Measurements from ENCODE around the gene LAIR2.
A peak's percentile ranks its signal among the peaks of the same experiment; 100 is the strongest.

The LAIR2 gene

GRCh38 chr19:54554006-54554405 is 51.4 kb downstream of the LAIR2 start:
- H3K27ac ChIP-seq, result no peak overlapping the region
- H3K4me2 ChIP-seq, result no peak overlapping the region
- H3K4me3 ChIP-seq, result no peak overlapping the region
- peaks cover 46% of the 10 kb centered on the region for H3K4me1 ChIP-seq
- H3K27me3 ChIP-seq, result no peaks in the 10 kb centered on the region
- H4K20me1 ChIP-seq, result no peaks in the 10 kb centered on the region
- no peaks in the 10 kb centered on the region for H3K36me3 ChIP-seq
- no peaks in the 10 kb centered on the region for H3K9me3 ChIP-seq
- H3K9ac ChIP-seq, result no peak overlapping the region
- TF ChIP-seq Cebpa-rat (IDR thresholded peaks at IDR 0.05), result no peak

GRCh38 chr19:54554896-54555295 is 52.3 kb downstream of the LAIR2 start:
- peak overlapping the region; percentile 1; the same call in 1 of the 2 replicates for H3K4me2 ChIP-seq
- no peak for TF ChIP-seq Cebpa-rat (IDR thresholded peaks at IDR 0.05)
- no peaks in the 10 kb centered on the region for H3K36me3 ChIP-seq
- H3K9ac ChIP-seq, result no peak overlapping the region
- no peak overlapping the region for H3K27ac ChIP-seq
- peaks cover 41% of the 10 kb centered on the region for H3K4me1 ChIP-seq
- H3K27me3 ChIP-seq, result no peaks in the 10 kb centered on the region
- no peaks in the 10 kb centered on the region for H4K20me1 ChIP-seq
- no peaks in the 10 kb centered on the region for H3K9me3 ChIP-seq
- H3K4me3 ChIP-seq, result no peak overlapping the region

GRCh38 chr19:54556194-54556593 is 53.6 kb downstream of the LAIR2 start:
- Histone ChIP-seq H3K4me1 (peaks cover 29% of the 10 kb centered on the region), H3K4me3 (no peak overlapping the region), H3K27me3 (no peaks in the 10 kb centered on the region), H3K36me3 (no peaks in the 10 kb centered on the region), H3K27ac (no peak overlapping the region), H3K4me2 (no peak overlapping the region), H3K9ac (no peak overlapping the region), H3K9me3 (no peaks in the 10 kb centered on the region), H4K20me1 (no peaks in the 10 kb centered on the region)
- TF ChIP-seq Cebpa-rat (IDR thresholded peaks at IDR 0.05), result no peak

GRCh38 chr19:54558339-54558738 is 55.7 kb downstream of the LAIR2 start:
- H3K4me3 ChIP-seq, result no peak overlapping the region
- H3K27ac ChIP-seq, result no peak overlapping the region
- no peaks in the 10 kb centered on the region for H3K9me3 ChIP-seq
- H3K4me2 ChIP-seq, result no peak overlapping the region
- peaks cover 16% of the 10 kb centered on the region; the same call in 1 of the 2 replicates for H3K4me1 ChIP-seq
- no peaks in the 10 kb centered on the region for H3K27me3 ChIP-seq
- H3K9ac ChIP-seq, result no peak overlapping the region
- H3K36me3 ChIP-seq, result no peaks in the 10 kb centered on the region
- H4K20me1 ChIP-seq, result no peaks in the 10 kb centered on the region
- TF ChIP-seq Cebpa-rat (IDR thresholded peaks at IDR 0.05), result no peak
